ENCODE measurements around the gene DEGS2. TPM values are rescaled to one million over a fixed set of nuclear protein-coding genes. Genes with fewer than 3 reads are reported as not detected.
A peak's percentile ranks its signal among the peaks of the same experiment; 100 is the strongest.

DEGS2 gene
- total and polyA plus RNA-seq, 8 donors: 1.2 to 53.0 (median 13.5) TPM

DNA sequence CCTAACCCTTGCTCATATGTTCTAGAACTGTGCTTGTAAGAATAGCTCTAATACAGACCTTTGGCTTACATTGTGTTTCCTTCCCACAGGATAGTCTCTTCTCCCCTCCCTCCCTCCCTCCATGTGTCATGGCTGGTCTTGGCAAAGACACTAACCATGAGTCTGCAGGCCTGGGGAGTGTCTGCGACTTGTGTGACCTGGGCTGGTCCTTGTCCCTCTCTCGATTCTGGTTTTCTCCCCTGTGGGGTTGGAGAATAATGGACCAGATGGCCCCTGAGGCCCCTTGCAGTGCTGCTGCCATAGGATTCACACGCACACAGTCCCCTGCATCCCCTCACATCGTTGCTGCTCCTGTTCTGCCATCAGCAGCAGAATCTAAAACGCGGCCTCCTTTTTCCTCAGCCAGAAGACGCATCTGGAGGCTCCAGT is 30.3 kb downstream of the DEGS2 start:
- no peaks in the 10 kb centered on the region for H3K27me3 ChIP-seq
- peaks cover 26 to 92% (median 82%) of the 10 kb centered on the region in 4 donors for H3K36me3 ChIP-seq
- no peak for TF ChIP-seq EP300 (IDR thresholded peaks at IDR 0.05)
- TF ChIP-seq POLR2AphosphoS5 (IDR thresholded peaks at IDR 0.05): no peak
- no peak for TF ChIP-seq POLR2A (IDR thresholded peaks at IDR 0.05)
- TF ChIP-seq, protein P1, sequence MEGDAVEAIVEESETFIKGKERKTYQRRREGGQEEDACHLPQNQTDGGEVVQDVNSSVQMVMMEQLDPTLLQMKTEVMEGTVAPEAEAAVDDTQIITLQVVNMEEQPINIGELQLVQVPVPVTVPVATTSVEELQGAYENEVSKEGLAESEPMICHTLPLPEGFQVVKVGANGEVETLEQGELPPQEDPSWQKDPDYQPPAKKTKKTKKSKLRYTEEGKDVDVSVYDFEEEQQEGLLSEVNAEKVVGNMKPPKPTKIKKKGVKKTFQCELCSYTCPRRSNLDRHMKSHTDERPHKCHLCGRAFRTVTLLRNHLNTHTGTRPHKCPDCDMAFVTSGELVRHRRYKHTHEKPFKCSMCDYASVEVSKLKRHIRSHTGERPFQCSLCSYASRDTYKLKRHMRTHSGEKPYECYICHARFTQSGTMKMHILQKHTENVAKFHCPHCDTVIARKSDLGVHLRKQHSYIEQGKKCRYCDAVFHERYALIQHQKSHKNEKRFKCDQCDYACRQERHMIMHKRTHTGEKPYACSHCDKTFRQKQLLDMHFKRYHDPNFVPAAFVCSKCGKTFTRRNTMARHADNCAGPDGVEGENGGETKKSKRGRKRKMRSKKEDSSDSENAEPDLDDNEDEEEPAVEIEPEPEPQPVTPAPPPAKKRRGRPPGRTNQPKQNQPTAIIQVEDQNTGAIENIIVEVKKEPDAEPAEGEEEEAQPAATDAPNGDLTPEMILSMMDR (IDR thresholded peaks at IDR 0.05): no peak
- intact Hi-C loops (cut with DNase I; ENCODE audit: low total_unique reads): no loop called here
- DNase-seq: peak in 1 of 2 donors; percentile 33
- H3K9me3 ChIP-seq: no peaks in the 10 kb centered on the region
- H3K27ac ChIP-seq: peak overlapping the region in 1 of 5 donors; percentile 9
- H3K4me1 ChIP-seq: peaks cover 6 to 31% (median 12%) of the 10 kb centered on the region in 4 donors
- WGBS, 5 donors: 73 to 88% (median 86%) methylated on average over 7 of the region's 7 CpGs
- no peak overlapping the region for H3K4me3 ChIP-seq

DNA sequence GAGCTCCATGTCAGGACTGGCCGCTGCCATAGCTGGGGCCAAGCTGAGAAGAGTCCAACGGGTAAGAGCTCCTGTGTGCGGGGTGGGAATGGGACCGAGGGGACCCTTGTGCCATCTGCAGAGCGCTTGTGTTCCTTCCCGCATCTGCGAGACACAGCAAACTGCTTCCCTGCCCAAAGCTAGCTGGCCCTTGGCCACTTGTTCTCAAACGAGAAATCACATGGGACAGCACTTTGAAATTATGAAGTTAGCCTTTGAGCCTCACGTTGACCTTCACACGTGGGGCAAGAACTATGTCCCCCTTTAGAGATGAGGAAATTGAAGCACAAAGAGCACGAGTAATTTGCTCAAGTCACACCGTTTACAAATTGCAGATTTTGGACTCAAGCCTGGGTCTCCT is 30.8 kb downstream of the DEGS2 start:
- H3K4me1 ChIP-seq: peaks cover 6 to 31% (median 10%) of the 10 kb centered on the region in 4 donors
- no peaks in the 10 kb centered on the region for H3K27me3 ChIP-seq
- TF ChIP-seq, protein P1 (IDR thresholded peaks at IDR 0.05): no peak
- intact Hi-C loops (cut with DNase I; ENCODE audit: low total_unique reads): no loop called here
- peak overlapping the region in 1 of 5 donors; percentile 9 for H3K27ac ChIP-seq
- WGBS, 5 donors: 66 to 80% (median 80%) methylated on average over 10 to 12 of the region's 12 CpGs
- H3K36me3 ChIP-seq: peaks cover 26 to 92% (median 82%) of the 10 kb centered on the region in 4 donors
- H3K4me3 ChIP-seq: no peak overlapping the region
- no peak for DNase-seq
- H3K9me3 ChIP-seq: no peaks in the 10 kb centered on the region

DNA sequence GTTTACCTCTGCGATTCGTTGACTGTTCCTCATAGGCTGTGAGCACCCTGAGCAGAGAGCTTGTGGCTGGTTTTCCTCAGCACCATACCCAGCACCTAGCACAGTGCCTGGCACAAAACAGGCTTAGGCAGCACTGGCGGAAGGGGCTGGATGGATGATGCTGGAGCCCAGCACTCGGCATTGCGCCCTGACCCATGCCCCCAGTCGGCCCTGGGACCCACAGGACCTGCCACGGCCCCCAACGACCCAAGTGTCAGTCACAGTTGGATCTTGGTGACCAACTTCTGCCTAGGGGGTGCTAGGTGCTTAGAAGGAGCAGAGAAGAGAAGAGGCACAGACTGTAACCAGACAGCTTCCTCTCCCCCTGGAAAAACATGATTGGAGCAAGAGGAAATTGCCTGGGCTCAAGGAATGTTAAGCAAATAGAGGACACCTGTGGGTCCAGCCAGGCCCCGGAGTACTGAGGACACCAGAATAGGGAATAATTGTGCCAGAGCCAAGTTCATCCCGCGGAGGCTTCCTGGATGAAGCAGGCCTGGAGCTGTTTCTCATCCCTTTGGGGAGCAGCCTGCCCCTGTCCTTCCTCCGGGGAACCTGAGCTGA is 31.5 kb downstream of the DEGS2 start:
- TF ChIP-seq POLR2A (IDR thresholded peaks at IDR 0.05) (no peak), POLR2AphosphoS5 (IDR thresholded peaks at IDR 0.05) (no peak), EP300 (IDR thresholded peaks at IDR 0.05) (no peak)
- TF ChIP-seq, protein P1 (IDR thresholded peaks at IDR 0.05): no peak
- H3K27ac ChIP-seq: peak overlapping the region in 1 of 5 donors; percentile 9
- H3K4me3 ChIP-seq: no peak overlapping the region
- peaks cover 6 to 28% (median 10%) of the 10 kb centered on the region in 4 donors for H3K4me1 ChIP-seq
- WGBS, 5 donors: 89 to 92% (median 90%) methylated on average over 12 of the region's 12 CpGs
- DNase-seq: no peak
- peaks cover 20 to 88% (median 79%) of the 10 kb centered on the region in 4 donors for H3K36me3 ChIP-seq
- H3K27me3 ChIP-seq: no peaks in the 10 kb centered on the region
- no peaks in the 10 kb centered on the region for H3K9me3 ChIP-seq
- intact Hi-C loops (cut with DNase I; ENCODE audit: low total_unique reads): no loop called here

DNA sequence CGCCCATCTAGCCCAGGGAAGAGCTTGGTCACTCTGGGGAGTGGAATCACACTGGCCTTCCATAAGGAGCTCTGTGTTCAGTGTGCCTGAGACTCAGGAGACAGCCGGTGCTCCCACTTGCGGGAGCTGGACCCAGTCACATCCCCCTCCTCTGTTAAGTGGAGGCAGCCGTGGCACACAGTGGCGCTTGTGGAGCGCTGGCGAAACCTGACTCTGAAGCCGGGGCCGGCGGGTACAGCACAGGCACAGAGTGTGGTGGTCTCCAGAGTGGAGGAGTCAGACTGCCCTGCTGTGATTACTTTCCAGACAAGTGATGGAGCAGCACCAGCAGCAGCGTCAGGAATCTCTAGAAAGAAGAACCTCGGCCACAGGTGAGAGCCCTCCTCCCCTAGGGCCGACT is 33.0 kb downstream of the DEGS2 start:
- TF ChIP-seq EP300 (IDR thresholded peaks at IDR 0.05) (no peak), POLR2AphosphoS5 (IDR thresholded peaks at IDR 0.05) (no peak), POLR2A (IDR thresholded peaks at IDR 0.05) (no peak)
- no peaks in the 10 kb centered on the region for H3K27me3 ChIP-seq
- H3K27ac ChIP-seq: no peak overlapping the region
- no peak for DNase-seq
- WGBS, 5 donors: 90 to 98% (median 91%) methylated on average over 9 to 13 of the region's 13 CpGs
- H3K9me3 ChIP-seq: no peaks in the 10 kb centered on the region
- H3K36me3 ChIP-seq: peaks cover 14 to 73% (median 65%) of the 10 kb centered on the region in 4 donors
- peaks cover 6 to 13% (median 8%) of the 10 kb centered on the region in 4 donors for H3K4me1 ChIP-seq
- no peak overlapping the region for H3K4me3 ChIP-seq
- intact Hi-C loops (cut with DNase I; ENCODE audit: low total_unique reads): no loop called here

DNA sequence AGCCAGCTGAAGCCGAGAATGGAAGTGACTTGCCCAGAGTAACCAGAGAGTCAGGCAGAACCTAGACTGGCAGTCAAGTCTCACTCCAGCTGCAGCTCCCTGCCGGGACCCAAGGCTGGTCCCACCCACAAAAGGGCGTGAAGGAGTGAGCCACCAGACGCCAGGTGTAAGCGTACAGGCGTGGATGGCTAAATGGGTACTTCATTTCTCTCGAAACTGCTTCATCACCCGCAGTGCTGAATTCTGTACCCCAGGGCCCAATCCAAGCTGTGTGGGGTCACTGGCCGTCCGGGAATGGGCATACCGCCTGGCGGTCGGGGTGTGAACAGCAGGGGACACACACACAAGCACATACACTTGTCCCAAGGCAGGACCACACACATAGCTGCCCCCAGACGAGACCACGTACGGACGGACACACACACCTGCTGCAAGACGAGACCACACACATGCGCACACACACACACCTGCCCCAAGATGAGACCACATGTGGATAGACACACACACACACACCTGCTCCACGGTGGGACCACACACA is 34.8 kb downstream of the DEGS2 start:
- WGBS, 5 donors: 88 to 92% (median 89%) methylated on average over 18 to 20 of the region's 20 CpGs
- Histone ChIP-seq H3K4me3 (no peak overlapping the region), H3K9me3 (no peaks in the 10 kb centered on the region), H3K27ac (no peak overlapping the region), H3K27me3 (no peaks in the 10 kb centered on the region), H3K4me1 (no peaks in the 10 kb centered on the region), H3K36me3 (peaks cover 4 to 55% (median 52%) of the 10 kb centered on the region in 4 donors)
- TF ChIP-seq, protein P1 (IDR thresholded peaks at IDR 0.05): no peak
- no peak for TF ChIP-seq POLR2A (IDR thresholded peaks at IDR 0.05)
- TF ChIP-seq POLR2AphosphoS5 (IDR thresholded peaks at IDR 0.05): no peak
- no peak for TF ChIP-seq EP300 (IDR thresholded peaks at IDR 0.05)
- DNase-seq: no peak
- intact Hi-C loops (cut with DNase I; ENCODE audit: low total_unique reads): no loop called here
